Stimulated activated CD8-positive, alpha-beta memory T cell treated with anti-CD3 and anti-CD28 coated beads, Interleukin-4, amount 100 ng/mL, for 4 hours (primary cell): ENCODE results near the gene TBC1D22B.
A peak's percentile ranks its signal among the peaks of the same experiment; 100 is the strongest.
"Not testable (repeated sequence)": the region's sequence is repeated elsewhere in the genome, so short reads cannot be mapped to it uniquely, and the experiment has no call there.

Source experiments
- DNase-seq, 2 donors: peaks; one replicate each; pipeline ENCODE4 v3.0.0-alpha.2; 2020; ENCODE audit warnings: low read depth in 2 of 2, low spot score in 1 of 2

The TBC1D22B gene

DNA sequence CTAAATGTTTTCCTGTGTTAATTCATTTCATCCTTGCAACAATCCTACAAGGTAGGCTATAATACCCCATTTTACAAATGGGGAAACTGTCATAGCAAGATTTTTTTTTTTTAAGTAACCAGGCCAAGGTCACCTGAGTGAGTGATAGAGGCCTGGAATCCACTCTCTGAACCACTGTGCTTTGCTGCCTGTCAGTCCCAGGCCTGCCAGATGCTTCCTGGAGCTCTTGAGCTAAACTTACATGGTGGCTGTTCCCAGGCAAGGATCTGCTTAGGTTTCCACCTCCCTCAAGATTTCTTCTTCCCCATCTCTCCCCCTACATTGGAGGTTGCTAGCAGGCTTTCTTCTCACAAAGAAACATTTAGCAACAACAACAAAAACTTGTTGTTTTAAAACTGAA, 63.5 kb downstream of the TBC1D22B start:
- DNase-seq = no peak

GRCh38 chr6:37321516-37322415, 64.2 kb downstream of the TBC1D22B start:
- no peak for DNase-seq

DNA sequence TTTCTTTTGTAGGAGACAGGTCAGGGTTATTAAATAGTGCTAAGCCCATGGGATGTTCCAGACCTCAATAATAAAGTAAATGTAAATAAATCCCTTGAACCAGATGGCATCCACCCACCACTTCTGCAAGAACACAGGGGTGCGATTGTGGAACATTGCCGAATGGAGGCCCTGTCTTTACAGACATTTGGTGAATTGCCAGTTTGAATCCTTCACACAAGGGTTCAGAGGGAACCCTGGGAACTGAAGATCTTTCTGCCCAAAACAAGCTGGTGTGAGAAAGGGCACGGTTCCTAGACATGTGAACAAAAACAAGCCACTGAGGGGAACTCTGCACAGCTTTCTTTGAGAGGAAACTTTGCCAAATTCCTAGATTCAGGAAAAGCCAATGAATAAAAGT, 66.0 kb downstream of the TBC1D22B start:
- no peak for DNase-seq

DNA sequence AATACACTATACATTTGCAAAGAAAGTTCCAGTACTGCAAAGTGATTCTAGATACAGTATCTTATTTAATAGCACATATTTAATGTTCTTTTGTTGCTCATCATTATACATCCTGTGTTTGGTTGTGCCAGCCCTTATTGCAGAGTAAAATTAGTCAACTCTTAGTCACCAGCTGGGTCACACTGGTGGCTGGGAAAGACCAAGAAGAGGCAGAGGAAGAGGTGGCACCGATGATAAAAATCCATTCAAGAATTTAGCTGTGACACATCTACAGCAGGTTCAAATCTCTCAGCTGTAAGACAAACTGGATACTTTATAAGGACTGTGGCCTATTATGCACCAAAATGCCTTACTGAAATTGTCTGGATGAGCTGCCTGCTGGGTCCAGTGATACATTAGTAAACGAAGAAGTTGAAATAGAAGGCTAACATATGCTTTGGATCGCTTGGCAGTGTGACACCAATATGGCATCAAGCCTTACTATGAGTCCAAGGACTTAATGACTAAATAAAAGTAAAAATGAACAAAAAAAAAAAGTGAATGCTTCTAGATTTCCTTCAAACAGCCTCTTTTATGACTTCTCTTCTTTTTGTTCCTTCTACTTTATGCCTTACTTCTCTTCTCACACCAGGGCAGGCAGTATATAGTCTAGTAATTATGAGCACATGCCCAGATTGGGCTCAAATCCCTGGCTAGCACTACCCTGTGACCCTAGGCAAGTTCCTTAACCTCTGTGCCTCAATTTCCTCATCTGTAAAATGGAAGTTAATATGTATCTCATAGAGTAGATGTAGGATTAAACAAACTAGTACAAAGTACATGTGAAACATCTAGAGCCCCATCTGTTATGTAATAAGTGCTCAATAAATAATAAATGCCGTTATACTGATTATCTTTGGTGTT, 66.8 kb downstream of the TBC1D22B start:
- no peak for DNase-seq

DNA sequence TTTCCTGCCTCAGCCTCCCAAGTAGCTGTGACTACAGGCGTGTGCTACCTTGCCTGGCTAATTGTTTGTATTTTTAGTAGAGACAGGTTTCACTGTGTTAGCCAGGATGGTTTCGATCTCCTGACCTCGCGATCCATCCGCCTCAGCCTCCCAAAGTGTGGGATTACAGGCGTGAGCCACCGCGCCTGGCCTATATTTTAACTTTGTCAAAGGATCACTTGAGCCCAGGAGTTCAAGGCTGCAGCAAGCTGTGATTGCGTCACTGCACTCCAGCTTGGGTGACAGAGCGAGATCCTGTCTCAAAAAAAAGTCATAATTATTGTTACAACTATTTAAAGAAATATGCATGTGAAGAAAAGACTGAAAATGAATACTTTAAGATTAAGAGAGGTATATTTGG, 72.8 kb downstream of the TBC1D22B start:
- DNase-seq = not testable (repeated sequence)

DNA sequence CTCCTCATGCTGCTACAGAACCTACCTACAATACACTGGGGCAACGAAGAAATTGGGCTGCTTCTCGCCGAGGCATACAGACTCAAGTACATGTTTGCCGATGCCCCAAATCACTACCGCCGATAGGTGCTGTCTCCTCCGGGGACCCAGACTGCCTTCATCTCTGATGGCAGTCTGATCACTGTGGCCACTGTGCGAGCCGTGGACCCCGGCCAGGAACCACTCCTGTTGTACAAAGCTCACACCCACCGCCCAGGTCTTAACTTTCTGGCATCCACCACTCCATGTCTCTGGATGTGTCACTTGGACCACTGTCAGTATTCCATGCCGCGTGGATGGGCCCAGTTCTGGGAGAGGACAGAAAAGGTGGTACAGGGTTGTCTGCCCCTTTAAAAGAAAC, 73.5 kb downstream of the TBC1D22B start:
- no peak for DNase-seq

GRCh38 chr6:37332894-37333293, 75.3 kb downstream of the TBC1D22B start:
- DNase-seq = no peak

GRCh38 chr6:37334047-37334446, 76.5 kb downstream of the TBC1D22B start:
- DNase-seq = no peak

DNA sequence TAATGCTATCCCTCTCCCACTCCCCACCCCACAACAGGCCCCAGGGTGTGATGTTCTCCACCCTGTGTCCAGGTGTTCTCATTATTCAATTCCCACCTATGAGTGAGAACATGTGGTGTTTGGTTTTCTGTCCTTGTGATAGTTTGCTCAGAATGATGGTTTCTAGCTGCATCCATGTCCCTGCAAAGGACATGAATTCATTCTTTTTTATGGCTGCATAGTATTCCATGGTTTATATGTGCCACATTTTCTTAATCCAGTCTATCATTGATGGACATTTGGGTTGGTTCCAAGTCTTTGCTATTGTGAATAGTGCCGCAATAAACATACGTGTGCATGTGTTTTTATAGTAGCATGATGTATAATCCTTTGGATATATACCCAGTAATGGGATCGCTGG, 80.7 kb downstream of the TBC1D22B start:
- DNase-seq = not testable (repeated sequence)

- no peak for DNase-seq
Measured at GRCh38 chr6:37338745-37339255, 81.2 kb downstream of the TBC1D22B start.

- no peak for DNase-seq
Measured at GRCh38 chr6:37339741-37340638, 82.4 kb downstream of the TBC1D22B start.

DNA sequence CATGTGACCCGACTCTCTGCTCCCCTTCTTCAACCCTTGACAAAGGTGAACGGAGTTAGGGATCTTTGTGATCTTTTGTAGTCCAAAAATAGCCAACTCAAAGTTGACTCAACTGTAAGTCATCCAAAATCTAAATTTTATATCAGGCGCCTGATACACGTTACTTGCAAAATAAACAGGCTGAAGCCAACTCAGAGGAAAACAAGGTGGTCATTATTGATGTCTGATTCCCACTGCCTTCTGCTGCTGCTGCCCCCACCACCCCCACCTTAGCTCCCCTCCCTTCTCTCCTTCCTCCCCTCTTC, 83.0 kb downstream of the TBC1D22B start:
- DNase-seq = no peak

DNA sequence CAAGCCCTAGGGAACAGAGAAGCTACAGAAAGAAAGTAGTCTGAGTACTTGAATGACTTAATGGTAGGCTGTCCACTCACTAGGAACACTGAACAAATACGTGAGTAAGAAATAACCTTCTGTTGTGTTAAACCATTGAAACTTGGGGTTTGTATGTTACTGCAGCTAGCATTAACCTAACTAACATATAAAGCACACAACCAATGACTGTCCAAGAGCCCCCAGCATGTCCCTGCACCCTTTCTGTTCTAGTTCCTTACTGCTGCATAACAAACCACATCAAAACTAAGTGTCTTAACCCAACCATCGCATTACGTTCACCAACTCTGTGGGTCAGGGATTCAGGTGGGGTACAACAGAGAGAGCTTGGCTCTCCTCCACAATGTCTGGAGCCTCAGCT, 85.7 kb downstream of the TBC1D22B start:
- no peak for DNase-seq

DNA sequence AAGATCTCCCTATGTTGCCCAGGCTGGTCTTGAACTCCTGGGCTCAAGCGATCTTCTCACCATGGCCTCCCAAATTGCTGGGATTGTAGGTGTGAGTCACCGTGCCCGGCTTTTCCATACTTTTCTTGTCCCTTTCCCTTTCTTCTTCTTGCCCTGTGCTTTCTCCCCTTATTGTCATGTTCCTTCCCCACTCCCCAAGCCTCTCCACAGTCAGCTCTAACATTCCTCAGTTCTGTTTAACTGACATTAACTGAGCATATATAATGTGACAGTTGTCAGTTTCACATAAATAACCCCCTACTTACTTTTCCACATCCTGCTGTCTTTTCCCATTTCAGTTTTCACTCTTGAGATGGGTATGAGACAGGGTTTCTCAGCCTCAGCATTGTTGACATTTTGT, 86.7 kb downstream of the TBC1D22B start:
- no peak for DNase-seq

DNA sequence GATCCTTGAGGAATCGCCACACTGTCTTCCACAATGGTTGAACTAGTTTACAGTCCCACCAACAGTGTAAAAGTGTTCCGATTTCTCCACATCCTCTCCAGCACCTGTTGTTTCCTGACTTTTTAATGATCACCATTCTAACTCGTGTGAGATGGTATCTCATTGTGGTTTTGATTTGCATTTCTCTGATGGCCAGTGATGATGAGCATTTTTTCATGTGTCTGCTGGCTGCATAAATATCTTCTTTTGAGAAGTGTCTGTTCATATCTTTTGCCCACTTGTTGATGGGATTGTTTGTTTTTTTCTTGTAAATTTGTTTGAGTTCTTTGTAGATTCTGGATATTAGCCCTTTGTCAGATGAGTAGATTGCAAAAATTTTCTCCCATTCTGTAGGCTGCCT, 88.2 kb downstream of the TBC1D22B start:
- not testable (repeated sequence) for DNase-seq

DNA sequence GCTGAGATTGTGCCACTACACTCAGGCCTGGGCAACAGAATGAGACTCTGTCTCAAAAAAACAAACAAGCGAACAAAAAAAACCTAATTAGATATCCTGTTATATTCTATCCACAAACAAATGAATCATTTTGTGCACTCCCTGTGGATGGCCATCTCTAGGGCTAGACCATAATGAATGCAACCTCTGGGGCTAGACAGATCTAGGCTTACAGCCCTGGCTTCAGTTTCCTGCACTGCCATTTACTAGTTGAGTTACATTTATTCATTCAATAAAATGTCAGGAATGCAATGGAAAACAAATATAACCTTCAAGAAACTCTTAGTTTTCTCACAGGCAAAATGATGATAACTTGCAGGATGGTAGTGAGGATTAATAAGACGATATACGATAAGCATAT, 89.6 kb downstream of the TBC1D22B start:
- no peak for DNase-seq

GRCh38 chr6:37347670-37348111, 90.1 kb downstream of the TBC1D22B start:
- no peak for DNase-seq

- no peak for DNase-seq
Measured at GRCh38 chr6:37351027-37351426, 93.5 kb downstream of the TBC1D22B start.

GRCh38 chr6:37352384-37352783, 94.8 kb downstream of the TBC1D22B start:
- DNase-seq = no peak

DNA sequence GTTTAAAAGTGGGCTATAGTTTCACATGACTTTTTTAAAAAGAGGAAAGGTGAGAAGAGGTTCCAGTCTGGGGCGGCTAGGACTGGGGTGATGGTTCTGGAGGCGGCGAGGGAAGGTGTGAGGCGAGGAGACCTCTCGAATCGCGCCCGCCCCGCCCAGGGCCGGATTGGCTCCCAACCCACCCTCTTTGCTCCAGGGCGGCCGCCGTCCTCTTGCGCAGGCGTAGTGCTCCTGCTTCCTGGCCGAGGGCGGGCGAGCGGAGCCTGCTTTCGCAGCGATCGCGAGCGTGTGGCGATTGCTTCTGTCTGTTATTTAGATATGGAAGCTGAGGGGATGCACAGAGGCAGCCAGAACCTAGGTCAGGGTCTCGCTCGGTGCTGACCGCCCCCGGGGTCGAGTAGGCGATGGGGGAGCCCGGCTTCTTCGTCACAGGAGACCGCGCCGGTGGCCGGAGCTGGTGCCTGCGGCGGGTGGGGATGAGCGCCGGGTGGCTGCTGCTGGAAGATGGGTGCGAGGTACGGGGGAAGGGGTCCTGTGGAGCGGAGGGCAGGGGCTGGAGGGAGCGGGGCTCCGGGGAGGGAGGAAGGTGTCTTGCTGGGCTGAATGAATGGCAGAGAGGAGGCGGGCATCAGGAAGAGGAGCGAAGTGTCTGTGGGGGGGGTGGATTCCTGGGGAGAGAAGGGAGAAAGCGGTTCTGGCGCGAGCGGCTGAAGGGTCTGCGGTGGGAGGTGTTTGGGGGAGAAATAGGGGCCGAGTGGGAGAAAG, 96.4 kb downstream of the TBC1D22B start, which contains the start of gene RNF8:
RNF8 (plus strand) TSS at position 223 of the 765 bp plus-strand sequence; CDS start at position 405, 182 bp downstream.
- DNase-seq = peak; percentile 68 to 80
